GM12891 (cell line): ENCODE results near the gene TMEM128.

Experiments used
- POLR2A ChIP-seq: IDR thresholded peaks from 2 replicates; pipeline ENCODE4 v1.6.1; 2011; ENCODE audit warnings: low read depth, low read length, control low read depth
- TAF1 ChIP-seq: IDR thresholded peaks from 2 replicates; pipeline ENCODE4 v1.6.1; 2011; ENCODE audit warnings: low read depth, low read length, control low read depth

DNA sequence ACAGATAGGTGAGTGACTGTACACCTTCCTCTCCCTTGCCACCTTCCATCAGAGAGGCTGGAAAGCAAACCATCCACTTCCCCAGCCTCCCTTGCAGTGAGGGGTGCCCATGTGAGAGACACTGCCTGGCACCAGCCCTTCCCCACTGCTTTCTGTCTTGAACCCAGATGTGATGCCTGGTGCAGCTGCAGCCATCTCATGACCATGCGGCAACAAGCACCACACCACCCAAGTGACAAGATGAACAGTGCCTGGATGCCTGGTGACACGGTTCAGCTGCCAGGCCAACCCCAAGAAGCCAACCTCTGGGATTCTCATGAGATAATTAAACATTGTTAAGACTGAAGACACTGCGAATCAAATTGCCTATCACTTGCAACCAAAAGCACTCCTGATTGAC is 52.7 kb downstream of the TMEM128 start:
- TF ChIP-seq POLR2A, result no peak
- no peak for TF ChIP-seq TAF1
